GM18505 (cell line): ENCODE measurements around the gene TLCD3B.

Experiments
- ATAC-seq: cut with Tn5 transposase; IDR thresholded peaks from one replicate; pipeline ENCODE4 v1.9.1; 2021; ENCODE audit not compliant: unreplicated experiment
- POLR2A ChIP-seq: IDR thresholded peaks from 4 replicates; pipeline ENCODE4 v1.6.1; 2011; ENCODE audit warnings: borderline replicate concordance; ENCODE audit not compliant: insufficient read depth, insufficient read length; ENCODE audit errors: extremely low read depth

TLCD3B gene

GRCh38 chr16:29982560-29983419 is 48.3 kb downstream of the TLCD3B start:
- no peak for ATAC-seq
- no peak for TF ChIP-seq POLR2A

GRCh38 chr16:29978564-29979270 is 52.4 kb downstream of the TLCD3B start:
- no peak for TF ChIP-seq POLR2A
- no peak for ATAC-seq

GRCh38 chr16:29978081-29978480 is 53.0 kb downstream of the TLCD3B start:
- no peak for TF ChIP-seq POLR2A
- no peak for ATAC-seq

- ATAC-seq, result no peak
- no peak for TF ChIP-seq POLR2A
Observed at GRCh38 chr16:29977063-29977825, 53.8 kb downstream of the TLCD3B start.

GRCh38 chr16:29975811-29976511 is 55.1 kb downstream of the TLCD3B start:
- ATAC-seq, result no peak
- TF ChIP-seq POLR2A, result no peak

GRCh38 chr16:29975134-29975538 is 55.9 kb downstream of the TLCD3B start:
- TF ChIP-seq POLR2A, result no peak
- ATAC-seq, result no peak
